Panc1 (cell line): Measurements from ENCODE around the gene CHRNA1. TPM values are rescaled to one million over a fixed set of nuclear protein-coding genes. Genes with fewer than 3 reads are reported as not detected.

Experiments used
- ATAC-seq: fragments of 200-7000 bp; cut with Tn5 transposase; 2 replicates; pipeline ENCODE4 v1.9.1; 2020; ENCODE audit warnings: mild to moderate bottlenecking, moderate library complexity
- BruUV-seq: library from RNA; stranded (reverse); fragments of 400-500 nt; replicated peaks from 2 replicates; lab custom pipeline; 2021; lab: Mats Ljungman, UMichigan
- CTCF ChIA-PET: fragments of 300-600 bp; sonication (Branson Sonifier 250); formaldehyde crosslinking; loops from one replicate; lab custom pipeline; 2022; ENCODE audit warnings: antibody characterized with exemption; lab: Charles Lee
- POLR2A ChIA-PET: fragments of 300-600 bp; sonication (Branson Sonifier 250); formaldehyde crosslinking; loops from one replicate; lab custom pipeline; 2022; ENCODE audit warnings: antibody characterized with exemption; lab: Charles Lee
- DNase-seq: peaks from one replicate; pipeline ENCODE4 v3.0.0-alpha.2; 2010; ENCODE audit warnings: low read depth, low spot score
- H3K27ac ChIP-seq: 2 replicates; pipeline ENCODE4 v1.5.1; 2011; ENCODE audit warnings: mild to moderate bottlenecking, low read length, inconsistent platforms
- H3K27me3 ChIP-seq: fragments of 200-500 bp; sonication (Bioruptor generic); 2 replicates; pipeline ENCODE4 v1.6.0; 2014; ENCODE audit warnings: low read length, inconsistent platforms; ENCODE audit not compliant: control insufficient read depth, insufficient read depth
- H3K36me3 ChIP-seq: fragments of 200-500 bp; sonication (Bioruptor generic); 2 replicates; pipeline ENCODE4 v1.5.1; 2014; ENCODE audit warnings: inconsistent platforms, mild to moderate bottlenecking, low read length, moderate library complexity; ENCODE audit not compliant: control insufficient read depth, insufficient read depth
- H3K4me1 ChIP-seq: 2 replicates; pipeline ENCODE4 v1.5.1; 2011; ENCODE audit warnings: inconsistent platforms, mild to moderate bottlenecking, low read length, moderate library complexity; ENCODE audit not compliant: control insufficient read depth, insufficient read depth
- H3K4me3 ChIP-seq, 2 experiments: 2 replicates each; pipeline ENCODE4 v1.5.1; 2011 to 2012; ENCODE audit warnings: low read depth in 2 of 2, low read length in 2 of 2, mild to moderate bottlenecking in 2 of 2, inconsistent platforms in 1 of 2, moderate library complexity in 1 of 2
- H3K9me3 ChIP-seq: fragments of 200-500 bp; sonication (Bioruptor generic); 2 replicates; pipeline ENCODE4 v1.5.1; 2014; ENCODE audit warnings: low read depth, mild to moderate bottlenecking, inconsistent platforms, low read length, moderate library complexity; ENCODE audit not compliant: control insufficient read depth, insufficient read depth
- POLR2AphosphoS5 ChIP-seq: IDR thresholded peaks from 2 replicates; pipeline ENCODE4 v1.6.1; 2012; ENCODE audit warnings: mild to moderate bottlenecking, low read depth, low read length, moderate library complexity
- REST ChIP-seq, 2 experiments: IDR thresholded peaks; 2 replicates each; pipeline ENCODE4 v1.6.1; 2011 to 2012; ENCODE audit warnings: low read depth in 2 of 2, control low read depth in 1 of 2, low read length in 1 of 2, mild to moderate bottlenecking in 1 of 2, moderate library complexity in 1 of 2; ENCODE audit not compliant: insufficient read depth in 1 of 2
- SIN3A ChIP-seq: IDR thresholded peaks from 2 replicates; pipeline ENCODE4 v1.6.1; 2012; ENCODE audit warnings: low read depth, mild to moderate bottlenecking, low read length, moderate library complexity, borderline replicate concordance; ENCODE audit not compliant: insufficient read depth
- TCF7L2 ChIP-seq: IDR thresholded peaks from 2 replicates; pipeline ENCODE4 v1.6.1; 2011; ENCODE audit warnings: mild to moderate bottlenecking, low read depth, low read length, inconsistent platforms
- in situ Hi-C: cut with HindIII; loops from 2 replicates; pipeline ENCODE4 v1.10.0; 2016; ENCODE audit warnings: low sequenced_read_pairs, low pct_unique_long_range_greater_than_20kb
- intact Hi-C: fragments of 100-400 bp; cut with micrococcal nuclease; formaldehyde crosslinking; loops from one replicate; pipeline ENCODE4 v1.10.0; 2022; ENCODE audit not compliant: unreplicated experiment
- total RNA-seq: library from RNA; stranded (reverse); gene quantifications from one replicate; pipeline ENCODE4 v1.2.1, GENCODE V29; 2021; ENCODE audit not compliant: unreplicated experiment
- TF ChIP-seq, protein P1 (sequence below): fragments of 450-650 bp; IDR thresholded peaks from 2 replicates; pipeline ENCODE4 v1.5.1; 2017; ENCODE audit warnings: mild to moderate bottlenecking

CHRNA1 gene
- total RNA-seq, 1 experiment from 2014 or later = not detected

DNA sequence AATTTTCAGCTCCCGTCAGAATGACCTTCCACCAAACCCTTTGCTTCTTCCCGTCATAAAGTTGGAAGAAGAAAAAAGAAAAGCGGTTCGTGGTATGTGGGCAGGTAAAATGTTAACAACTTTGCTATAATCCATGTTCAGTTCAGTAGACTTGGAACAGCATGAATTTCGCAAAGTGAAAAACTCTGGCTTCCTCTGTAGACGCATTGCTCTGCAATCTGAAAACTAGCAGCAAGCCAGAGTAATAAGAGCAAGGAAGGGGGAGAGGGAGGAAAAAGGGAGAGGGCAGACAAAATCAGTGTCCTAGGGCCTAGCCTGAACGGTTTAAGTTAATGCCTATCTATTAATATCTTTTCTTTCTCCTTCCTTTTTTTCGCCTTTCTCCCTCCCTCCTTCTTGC is 26.7 kb upstream of the CHRNA1 start:
- no peaks in the 10 kb centered on the region for H3K27me3 ChIP-seq
- no peak for TF ChIP-seq TCF7L2
- no peak for TF ChIP-seq POLR2AphosphoS5
- TF ChIP-seq, protein P1, sequence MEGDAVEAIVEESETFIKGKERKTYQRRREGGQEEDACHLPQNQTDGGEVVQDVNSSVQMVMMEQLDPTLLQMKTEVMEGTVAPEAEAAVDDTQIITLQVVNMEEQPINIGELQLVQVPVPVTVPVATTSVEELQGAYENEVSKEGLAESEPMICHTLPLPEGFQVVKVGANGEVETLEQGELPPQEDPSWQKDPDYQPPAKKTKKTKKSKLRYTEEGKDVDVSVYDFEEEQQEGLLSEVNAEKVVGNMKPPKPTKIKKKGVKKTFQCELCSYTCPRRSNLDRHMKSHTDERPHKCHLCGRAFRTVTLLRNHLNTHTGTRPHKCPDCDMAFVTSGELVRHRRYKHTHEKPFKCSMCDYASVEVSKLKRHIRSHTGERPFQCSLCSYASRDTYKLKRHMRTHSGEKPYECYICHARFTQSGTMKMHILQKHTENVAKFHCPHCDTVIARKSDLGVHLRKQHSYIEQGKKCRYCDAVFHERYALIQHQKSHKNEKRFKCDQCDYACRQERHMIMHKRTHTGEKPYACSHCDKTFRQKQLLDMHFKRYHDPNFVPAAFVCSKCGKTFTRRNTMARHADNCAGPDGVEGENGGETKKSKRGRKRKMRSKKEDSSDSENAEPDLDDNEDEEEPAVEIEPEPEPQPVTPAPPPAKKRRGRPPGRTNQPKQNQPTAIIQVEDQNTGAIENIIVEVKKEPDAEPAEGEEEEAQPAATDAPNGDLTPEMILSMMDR = no peak
- TF ChIP-seq SIN3A = no peak
- no peak for TF ChIP-seq REST (IDR thresholded peaks at IDR 0.05; ENCODE audit: insufficient read depth in 1 of 2, low read depth in 2 of 2, low read length in 1 of 2)
- ATAC-seq (no peak), DNase-seq (no peak)
- H3K9me3 ChIP-seq = no peaks in the 10 kb centered on the region
- CTCF ChIA-PET = no interaction called here
- H3K36me3 ChIP-seq = no peaks in the 10 kb centered on the region
- BruUV-seq = no TSS peak
- in situ Hi-C loops = loop anchor here (25.0 kb wide), 1 partner anchor 171 kb away; no protein-coding TSS in a partner anchor
- intact Hi-C loops = no loop called here
- POLR2A ChIA-PET = no interaction called here
- H3K27ac ChIP-seq = no peak overlapping the region
- no peak overlapping the region for H3K4me3 ChIP-seq
- no peaks in the 10 kb centered on the region for H3K4me1 ChIP-seq

DNA sequence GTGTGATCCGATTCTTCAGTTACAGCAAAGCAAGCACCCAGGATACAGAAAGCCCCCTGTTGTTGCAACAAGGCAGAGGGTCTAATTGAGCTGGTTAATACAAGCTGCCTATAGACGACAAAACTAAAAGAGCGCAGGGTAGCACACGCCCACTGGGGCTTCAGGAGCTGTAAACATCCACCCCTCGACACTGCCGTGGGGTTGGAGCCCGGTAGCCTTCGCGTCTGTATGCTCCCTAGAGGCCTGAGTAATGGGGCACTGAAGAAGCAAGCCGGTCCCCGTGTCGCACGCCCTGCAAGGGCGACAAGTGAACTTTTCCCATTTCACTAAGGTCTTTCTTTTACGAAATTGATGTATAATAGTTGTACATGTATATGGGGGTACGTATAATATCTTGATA is 24.7 kb upstream of the CHRNA1 start:
- CTCF ChIA-PET = no interaction called here
- Histone ChIP-seq H3K27ac (no peak overlapping the region), H3K36me3 (no peaks in the 10 kb centered on the region), H3K4me1 (no peaks in the 10 kb centered on the region), H3K9me3 (no peaks in the 10 kb centered on the region), H3K4me3 (no peak overlapping the region), H3K27me3 (no peaks in the 10 kb centered on the region)
- in situ Hi-C loops = loop anchor here (25.0 kb wide), 1 partner anchor 173 kb away; no protein-coding TSS in a partner anchor
- POLR2A ChIA-PET = no interaction called here
- no peak for DNase-seq
- no peak for TF ChIP-seq POLR2AphosphoS5
- no peak for TF ChIP-seq REST (IDR thresholded peaks at IDR 0.05; ENCODE audit: insufficient read depth in 1 of 2, low read depth in 2 of 2, low read length in 1 of 2)
- TF ChIP-seq SIN3A = no peak
- TF ChIP-seq, protein P1 = no peak
- no peak for TF ChIP-seq TCF7L2
- ATAC-seq = no peak
- no TSS peak for BruUV-seq
- intact Hi-C loops = no loop called here
